ENCODE measurements around the gene RIMBP2.

DNA sequence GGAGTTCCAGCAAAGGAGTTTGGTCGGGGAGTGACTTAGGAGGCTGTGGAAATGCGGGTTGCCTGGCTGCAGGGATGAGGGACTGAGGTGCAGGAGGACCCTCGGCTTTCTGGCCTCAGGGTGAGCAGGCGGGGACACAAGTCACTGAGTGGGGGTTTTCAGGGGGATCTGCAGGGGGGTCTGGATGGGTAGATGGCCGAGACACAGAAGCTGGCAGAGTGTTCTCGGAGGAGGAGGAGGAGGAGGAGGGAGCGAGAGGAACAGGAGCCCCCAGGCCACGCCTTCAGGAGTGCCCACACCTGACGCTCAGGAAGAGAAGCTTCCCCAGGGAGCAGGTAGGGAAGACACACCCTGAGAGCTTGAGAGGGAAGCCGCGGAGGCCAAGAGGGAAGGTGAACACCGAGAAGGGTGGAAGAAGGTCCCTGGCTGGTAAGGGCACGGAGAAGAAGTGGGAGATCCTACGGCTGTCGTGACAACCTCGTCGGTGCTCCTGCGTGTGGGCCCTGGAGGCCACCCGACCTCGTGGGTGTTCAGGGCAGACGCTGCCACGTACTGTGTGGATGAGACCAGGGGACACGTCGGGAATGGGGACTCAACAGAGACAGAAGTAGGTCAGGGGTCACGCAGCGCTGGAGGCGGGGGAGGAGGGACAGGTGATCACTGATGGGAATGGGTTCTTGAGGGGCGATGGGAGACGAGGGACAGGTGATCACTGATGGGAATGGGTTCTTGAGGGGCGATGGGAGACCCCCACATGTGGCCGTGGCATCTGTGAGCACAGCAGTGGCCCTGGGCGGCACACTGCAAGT lies 269.0 kb downstream of the RIMBP2 start:
- TF ChIP-seq, protein P1, sequence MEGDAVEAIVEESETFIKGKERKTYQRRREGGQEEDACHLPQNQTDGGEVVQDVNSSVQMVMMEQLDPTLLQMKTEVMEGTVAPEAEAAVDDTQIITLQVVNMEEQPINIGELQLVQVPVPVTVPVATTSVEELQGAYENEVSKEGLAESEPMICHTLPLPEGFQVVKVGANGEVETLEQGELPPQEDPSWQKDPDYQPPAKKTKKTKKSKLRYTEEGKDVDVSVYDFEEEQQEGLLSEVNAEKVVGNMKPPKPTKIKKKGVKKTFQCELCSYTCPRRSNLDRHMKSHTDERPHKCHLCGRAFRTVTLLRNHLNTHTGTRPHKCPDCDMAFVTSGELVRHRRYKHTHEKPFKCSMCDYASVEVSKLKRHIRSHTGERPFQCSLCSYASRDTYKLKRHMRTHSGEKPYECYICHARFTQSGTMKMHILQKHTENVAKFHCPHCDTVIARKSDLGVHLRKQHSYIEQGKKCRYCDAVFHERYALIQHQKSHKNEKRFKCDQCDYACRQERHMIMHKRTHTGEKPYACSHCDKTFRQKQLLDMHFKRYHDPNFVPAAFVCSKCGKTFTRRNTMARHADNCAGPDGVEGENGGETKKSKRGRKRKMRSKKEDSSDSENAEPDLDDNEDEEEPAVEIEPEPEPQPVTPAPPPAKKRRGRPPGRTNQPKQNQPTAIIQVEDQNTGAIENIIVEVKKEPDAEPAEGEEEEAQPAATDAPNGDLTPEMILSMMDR (IDR thresholded peaks at IDR 0.05; ENCODE audit: low read depth, low read length), result no peak
- TF ChIP-seq POLR2A (IDR thresholded peaks at IDR 0.05; ENCODE audit: extremely low read depth, insufficient read length), result no peak
